IMR-90 (cell line): Measurements from ENCODE around the gene GNAI2. TPM values are rescaled to one million over a fixed set of nuclear protein-coding genes. Genes with fewer than 3 reads are reported as not detected.

Experiments used
- ATAC-seq: fragments of 200-7000 bp; cut with Tn5 transposase; 2 replicates; pipeline ENCODE4 v1.9.1; 2020; ENCODE audit warnings: low read depth, mild to moderate bottlenecking, moderate library complexity
- BruUV-seq: library from RNA; stranded (reverse); fragments of 400-500 nt; replicated peaks from 2 replicates; lab custom pipeline; 2021; lab: Mats Ljungman, UMichigan
- CTCF ChIA-PET: fragments of 300-600 bp; formaldehyde crosslinking; extraction: SDS; loops from one replicate; lab custom pipeline; 2021; ENCODE audit warnings: antibody characterized with exemption; lab: Yijun Ruan, JAX
- POLR2A ChIA-PET: fragments of 300-600 bp; sonication (Branson Sonifier 250); formaldehyde crosslinking; loops from one replicate; lab custom pipeline; 2022; ENCODE audit warnings: antibody characterized with exemption; ENCODE audit not compliant: unreplicated experiment; lab: Charles Lee
- DNase-seq: peaks from one replicate; pipeline ENCODE4 v3.0.0; 2013
- H2AFZ ChIP-seq: replicated peaks from 2 replicates; pipeline ENCODE3; 2013; ENCODE audit warnings: low read length, mild to moderate bottlenecking; ENCODE audit not compliant: poor library complexity
- H2AK5ac ChIP-seq: 2 replicates; pipeline ENCODE4 v1.6.1; 2013; ENCODE audit warnings: low read depth, low read length, inconsistent platforms
- H2AK9ac ChIP-seq: replicated peaks from 2 replicates; pipeline ENCODE3; 2013; ENCODE audit warnings: mild to moderate bottlenecking, low read depth, low read length, moderate library complexity; ENCODE audit not compliant: poor library complexity
- H2BK120ac ChIP-seq: 2 replicates; pipeline ENCODE4 v1.6.1; 2013; ENCODE audit warnings: low read depth, low read length, inconsistent platforms
- H2BK15ac ChIP-seq: 3 replicates; pipeline ENCODE4 v1.6.1; 2013; ENCODE audit warnings: low read depth, low read length, inconsistent platforms
- H2BK20ac ChIP-seq: 2 replicates; pipeline ENCODE4 v1.6.1; 2013; ENCODE audit warnings: low read depth, mild to moderate bottlenecking, inconsistent platforms, low read length, moderate library complexity
- H2BK5ac ChIP-seq: 2 replicates; pipeline ENCODE4 v1.6.1; 2013; ENCODE audit warnings: mild to moderate bottlenecking, low read depth, low read length, inconsistent platforms; ENCODE audit not compliant: poor library complexity, severe bottlenecking
- H3K14ac ChIP-seq: replicated peaks from 2 replicates; pipeline ENCODE4 v1.6.1; 2013; ENCODE audit warnings: low read depth, low read length, inconsistent platforms
- H3K18ac ChIP-seq: 2 replicates; pipeline ENCODE4 v1.6.1; 2013; ENCODE audit warnings: low read depth, low read length, control low read depth
- H3K23ac ChIP-seq: 2 replicates; pipeline ENCODE4 v1.6.1; 2013; ENCODE audit warnings: low read depth, low read length, inconsistent platforms
- H3K27ac ChIP-seq: 2 replicates; pipeline ENCODE4 v1.5.1; 2013; ENCODE audit warnings: mild to moderate bottlenecking, control low read depth, low read length; ENCODE audit not compliant: insufficient read depth
- H3K27me3 ChIP-seq: 2 replicates; pipeline ENCODE4 v1.6.1; 2013; ENCODE audit warnings: low read length; ENCODE audit not compliant: control insufficient read depth, insufficient read depth
- H3K36me3 ChIP-seq: 2 replicates; pipeline ENCODE4 v1.6.1; 2013; ENCODE audit warnings: low read length, mixed read lengths; ENCODE audit not compliant: control insufficient read depth, insufficient read depth
- H3K4ac ChIP-seq: 2 replicates; pipeline ENCODE4 v1.6.1; 2013; ENCODE audit warnings: low read depth, low read length, inconsistent platforms
- H3K4me1 ChIP-seq: 2 replicates; pipeline ENCODE4 v1.6.1; 2013; ENCODE audit warnings: low read length, mixed read lengths; ENCODE audit not compliant: control insufficient read depth, insufficient read depth
- H3K4me2 ChIP-seq: 2 replicates; pipeline ENCODE4 v1.6.1; 2013; ENCODE audit warnings: low read depth, mild to moderate bottlenecking, control low read depth, low read length, moderate library complexity
- H3K4me3 ChIP-seq: 2 replicates; pipeline ENCODE4 v1.5.1; 2013; ENCODE audit warnings: low read depth, mild to moderate bottlenecking, control low read depth, low read length, moderate library complexity; ENCODE audit not compliant: insufficient read depth
- H3K56ac ChIP-seq: 2 replicates; pipeline ENCODE4 v1.6.1; 2013; ENCODE audit warnings: low read length, inconsistent platforms; ENCODE audit not compliant: insufficient read depth; ENCODE audit errors: extremely low read depth
- H3K79me1 ChIP-seq, 2 experiments: 2 replicates each; pipeline ENCODE4 v1.6.1; 2013; ENCODE audit warnings: low read length in 2 of 2, inconsistent platforms in 1 of 2, low read depth in 1 of 2
- H3K9ac ChIP-seq: 2 replicates; pipeline ENCODE4 v1.6.1; 2013; ENCODE audit warnings: low read depth, low read length, control low read depth
- H3K9me1 ChIP-seq: 2 replicates; pipeline ENCODE4 v1.6.1; 2013; ENCODE audit warnings: low read length, inconsistent platforms; ENCODE audit not compliant: insufficient read depth
- H3K9me3 ChIP-seq: 2 replicates; pipeline ENCODE4 v1.6.1; 2013; ENCODE audit warnings: low read length; ENCODE audit not compliant: control insufficient read depth, insufficient read depth
- H4K20me1 ChIP-seq: 2 replicates; pipeline ENCODE4 v1.6.1; 2013; ENCODE audit warnings: low read length, inconsistent platforms; ENCODE audit not compliant: insufficient read depth
- H4K5ac ChIP-seq: 2 replicates; pipeline ENCODE4 v1.6.1; 2013; ENCODE audit warnings: mild to moderate bottlenecking, low read depth, low read length, control low read depth
- H4K8ac ChIP-seq, 2 experiments: 2 replicates each; pipeline ENCODE4 v1.6.1; 2013; ENCODE audit warnings: low read depth in 2 of 2, low read length in 2 of 2, control low read depth in 1 of 2, inconsistent platforms in 1 of 2
- H4K91ac ChIP-seq: 2 replicates; pipeline ENCODE4 v1.6.1; 2013; ENCODE audit warnings: low read depth, low read length, inconsistent platforms; ENCODE audit not compliant: insufficient read depth
- BHLHE40 ChIP-seq: fragments of 150-350 bp; IDR thresholded peaks from 2 replicates; pipeline ENCODE4 v1.6.1; 2016; ENCODE audit warnings: mild to moderate bottlenecking, low read depth, low read length
- CEBPB ChIP-seq: IDR thresholded peaks from 2 replicates; pipeline ENCODE4 v1.6.1; 2012; ENCODE audit warnings: low read depth, low read length, improper control_type of control experiment
- CHD1 ChIP-seq: IDR thresholded peaks from 2 replicates; pipeline ENCODE4 v1.6.1; 2012; ENCODE audit warnings: low read depth, low read length, improper control_type of control experiment
- FOS ChIP-seq: fragments of 150-350 bp; IDR thresholded peaks from 2 replicates; pipeline ENCODE4 v1.6.1; 2016; ENCODE audit warnings: low read depth, low read length
- MAFK ChIP-seq: IDR thresholded peaks from 2 replicates; pipeline ENCODE4 v1.6.1; 2012; ENCODE audit warnings: low read depth, low read length, improper control_type of control experiment
- MAZ ChIP-seq: IDR thresholded peaks from 2 replicates; pipeline ENCODE4 v1.6.1; 2012; ENCODE audit warnings: low read depth, mild to moderate bottlenecking, low read length, improper control_type of control experiment, moderate library complexity, borderline replicate concordance
- MXI1 ChIP-seq: IDR thresholded peaks from 2 replicates; pipeline ENCODE4 v1.6.1; 2012; ENCODE audit warnings: low read depth, mild to moderate bottlenecking, low read length, moderate library complexity, borderline replicate concordance
- NFE2L2 ChIP-seq: fragments of 150-350 bp; IDR thresholded peaks from 2 replicates; pipeline ENCODE4 v1.6.1; 2016; ENCODE audit warnings: low read depth, mild to moderate bottlenecking, low read length
- POLR2A ChIP-seq: IDR thresholded peaks from 2 replicates; pipeline ENCODE4 v1.6.1; 2012; ENCODE audit warnings: mild to moderate bottlenecking, low read depth, low read length
- RAD21 ChIP-seq: IDR thresholded peaks from 2 replicates; pipeline ENCODE4 v1.6.1; 2012; ENCODE audit warnings: low read length, improper control_type of control experiment
- RFX5 ChIP-seq: IDR thresholded peaks from 2 replicates; pipeline ENCODE4 v1.8.0; 2012; ENCODE audit warnings: low read depth, mild to moderate bottlenecking, low read length, moderate library complexity
- SMC3 ChIP-seq: fragments of 150-350 bp; IDR thresholded peaks from 2 replicates; pipeline ENCODE4 v1.6.1; 2016; ENCODE audit warnings: low read depth, mild to moderate bottlenecking, antibody characterized with exemption, low read length, moderate library complexity
- WGBS, 2 experiments: methylation state at CpG; one replicate each; pipeline versions ENCODE4 v1.1.5 to v1.1.7; 2013; ENCODE audit warnings: missing lambda C conversion rate in 2 of 2; ENCODE audit not compliant: insufficient read length in 1 of 2; ENCODE audit errors: extremely low coverage in 2 of 2; 5-methylcytosine and 5-hydroxymethylcytosine counted together
- dilution Hi-C: fragments of 300-500 bp; cut with HindIII; formaldehyde crosslinking; loops from one replicate; pipeline ENCODE4 v1.14.3; 2018; ENCODE audit warnings: low sequenced_read_pairs; ENCODE audit not compliant: unreplicated experiment
- in situ Hi-C: fragments of 300-500 bp; cut with MboI; formaldehyde crosslinking; loops from 3 replicates; pipeline ENCODE4 v1.14.3; 2019; ENCODE audit warnings: low sequenced_read_pairs, inconsistent platforms, mixed read lengths
- intact Hi-C: fragments of 100-400 bp; cut with micrococcal nuclease; formaldehyde crosslinking; loops from 2 replicates; pipeline ENCODE4 v1.10.0; 2022
- polyA plus RNA-seq, 3 experiments: library from polyadenylated mRNA; depleted of rRNA; stranded (reverse); fragments of >200 nt; gene quantifications; 2 replicates each; pipeline ENCODE4 v1.2.3, GENCODE V29; 2012; ENCODE audit warnings: low replicate concordance in 1 of 3
- total RNA-seq: library from RNA; depleted of rRNA; stranded (reverse); fragments of >200 nt; gene quantifications from 2 replicates; pipeline ENCODE4 v1.2.3, GENCODE V29; 2012
- TF ChIP-seq, protein P1 (sequence below): conservative IDR thresholded peaks from 2 replicates; pipeline ENCODE4 v1.5.1; 2012; ENCODE audit warnings: mild to moderate bottlenecking, low read depth, low read length, improper control_type of control experiment
- TF ChIP-seq, protein P2 (sequence below): fragments of 150-350 bp; IDR thresholded peaks from 2 replicates; pipeline ENCODE4 v1.6.1; 2016; ENCODE audit warnings: low read depth, mild to moderate bottlenecking, low read length, moderate library complexity, borderline replicate concordance
- TF ChIP-seq, protein P3 (sequence below): fragments of 150-350 bp; IDR thresholded peaks from 2 replicates; pipeline ENCODE4 v1.6.1; 2017; ENCODE audit warnings: mild to moderate bottlenecking, antibody characterized with exemption, low read length, low read depth

Gene GNAI2
- total and polyA plus RNA-seq, 2 of the 4 experiments (the other 2 are of a cell fraction) = 867 to 1,079 TPM

DNA sequence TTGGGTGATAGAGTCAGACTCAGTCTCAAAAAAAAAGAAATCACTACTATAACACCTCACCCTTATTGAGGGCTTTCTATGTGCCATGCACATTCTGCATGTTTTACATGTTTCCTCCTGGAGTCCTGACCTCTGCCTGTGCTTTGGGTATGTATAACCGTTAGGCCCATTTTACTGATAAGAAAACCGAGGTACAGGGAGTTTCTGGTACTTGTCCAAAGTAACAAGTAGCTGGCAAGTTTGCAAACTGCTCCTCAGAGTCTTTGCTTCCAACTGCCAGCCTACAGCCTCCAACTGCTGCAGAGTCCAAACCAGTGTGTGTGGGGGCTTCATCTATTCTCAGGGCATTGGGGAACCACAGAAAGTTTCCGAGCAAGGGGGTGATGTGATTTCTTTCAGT lies 3.7 kb upstream of the GNAI2 start:
- H2BK20ac ChIP-seq = no peak overlapping the region
- DNase-seq = no peak
- H2BK120ac ChIP-seq = no peak overlapping the region
- BruUV-seq = no TSS peak
- H2AK5ac ChIP-seq = no peak overlapping the region
- TF ChIP-seq FOS (no peak), NFE2L2 (no peak), BHLHE40 (no peak), CHD1 (no peak), RAD21 (no peak), MAFK (no peak), POLR2A (no peak), MXI1 (no peak), SMC3 (no peak), MAZ (no peak), RFX5 (no peak), CEBPB (no peak)
- TF ChIP-seq, protein P1, sequence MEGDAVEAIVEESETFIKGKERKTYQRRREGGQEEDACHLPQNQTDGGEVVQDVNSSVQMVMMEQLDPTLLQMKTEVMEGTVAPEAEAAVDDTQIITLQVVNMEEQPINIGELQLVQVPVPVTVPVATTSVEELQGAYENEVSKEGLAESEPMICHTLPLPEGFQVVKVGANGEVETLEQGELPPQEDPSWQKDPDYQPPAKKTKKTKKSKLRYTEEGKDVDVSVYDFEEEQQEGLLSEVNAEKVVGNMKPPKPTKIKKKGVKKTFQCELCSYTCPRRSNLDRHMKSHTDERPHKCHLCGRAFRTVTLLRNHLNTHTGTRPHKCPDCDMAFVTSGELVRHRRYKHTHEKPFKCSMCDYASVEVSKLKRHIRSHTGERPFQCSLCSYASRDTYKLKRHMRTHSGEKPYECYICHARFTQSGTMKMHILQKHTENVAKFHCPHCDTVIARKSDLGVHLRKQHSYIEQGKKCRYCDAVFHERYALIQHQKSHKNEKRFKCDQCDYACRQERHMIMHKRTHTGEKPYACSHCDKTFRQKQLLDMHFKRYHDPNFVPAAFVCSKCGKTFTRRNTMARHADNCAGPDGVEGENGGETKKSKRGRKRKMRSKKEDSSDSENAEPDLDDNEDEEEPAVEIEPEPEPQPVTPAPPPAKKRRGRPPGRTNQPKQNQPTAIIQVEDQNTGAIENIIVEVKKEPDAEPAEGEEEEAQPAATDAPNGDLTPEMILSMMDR = no peak
- TF ChIP-seq, protein P2, sequence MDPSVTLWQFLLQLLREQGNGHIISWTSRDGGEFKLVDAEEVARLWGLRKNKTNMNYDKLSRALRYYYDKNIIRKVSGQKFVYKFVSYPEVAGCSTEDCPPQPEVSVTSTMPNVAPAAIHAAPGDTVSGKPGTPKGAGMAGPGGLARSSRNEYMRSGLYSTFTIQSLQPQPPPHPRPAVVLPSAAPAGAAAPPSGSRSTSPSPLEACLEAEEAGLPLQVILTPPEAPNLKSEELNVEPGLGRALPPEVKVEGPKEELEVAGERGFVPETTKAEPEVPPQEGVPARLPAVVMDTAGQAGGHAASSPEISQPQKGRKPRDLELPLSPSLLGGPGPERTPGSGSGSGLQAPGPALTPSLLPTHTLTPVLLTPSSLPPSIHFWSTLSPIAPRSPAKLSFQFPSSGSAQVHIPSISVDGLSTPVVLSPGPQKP = no peak
- TF ChIP-seq, protein P3, sequence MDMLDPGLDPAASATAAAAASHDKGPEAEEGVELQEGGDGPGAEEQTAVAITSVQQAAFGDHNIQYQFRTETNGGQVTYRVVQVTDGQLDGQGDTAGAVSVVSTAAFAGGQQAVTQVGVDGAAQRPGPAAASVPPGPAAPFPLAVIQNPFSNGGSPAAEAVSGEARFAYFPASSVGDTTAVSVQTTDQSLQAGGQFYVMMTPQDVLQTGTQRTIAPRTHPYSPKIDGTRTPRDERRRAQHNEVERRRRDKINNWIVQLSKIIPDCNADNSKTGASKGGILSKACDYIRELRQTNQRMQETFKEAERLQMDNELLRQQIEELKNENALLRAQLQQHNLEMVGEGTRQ = no peak
- no peak overlapping the region for H3K18ac ChIP-seq
- CTCF ChIA-PET = no interaction called here
- intact Hi-C loops = no loop called here
- no peak overlapping the region for H2AK9ac ChIP-seq
- no peak overlapping the region for H2BK5ac ChIP-seq
- H4K20me1 ChIP-seq = peaks cover 11% of the 10 kb centered on the region; the same call in 1 of the 2 replicates
- H3K9me3 ChIP-seq = no peaks in the 10 kb centered on the region
- H3K4ac ChIP-seq = no peak overlapping the region
- POLR2A ChIA-PET = no interaction called here
- in situ Hi-C loops = no loop called here
- H3K27me3 ChIP-seq = no peaks in the 10 kb centered on the region
- whole genome bisulfite sequencing, 2 experiments = 80% methylated on average over 1 of the region's 3 CpGs; no CpG with 5 or more reads in 1 of the 2 experiments
- H3K9ac ChIP-seq = no peak overlapping the region
- no peak overlapping the region for H2BK15ac ChIP-seq
- no peak overlapping the region for H3K14ac ChIP-seq
- peaks cover 0 to 16% of the 10 kb centered on the region in 2 experiments; a peak in 2 of 4 replicates for H3K79me1 ChIP-seq
- no peak overlapping the region for H4K8ac ChIP-seq
- H3K36me3 ChIP-seq = no peaks in the 10 kb centered on the region
- H3K27ac ChIP-seq = no peak overlapping the region
- no peak overlapping the region for H4K91ac ChIP-seq
- H3K4me3 ChIP-seq = no peak overlapping the region
- H3K23ac ChIP-seq = no peak overlapping the region
- H3K4me2 ChIP-seq = no peak overlapping the region
- no peak overlapping the region for H4K5ac ChIP-seq
- H3K9me1 ChIP-seq = peaks cover 9% of the 10 kb centered on the region; the same call in 1 of the 2 replicates
- H3K56ac ChIP-seq = no peak overlapping the region
- no peak for ATAC-seq
- no peak overlapping the region for H2AFZ ChIP-seq
- H3K4me1 ChIP-seq = peaks cover 5% of the 10 kb centered on the region
- dilution Hi-C loops = no loop called here
